Measurements from ENCODE around the gene LY86. TPM values are rescaled to one million over a fixed set of nuclear protein-coding genes. Genes with fewer than 3 reads are reported as not detected.

Gene LY86
- total and polyA plus RNA-seq, 2 donors (not counting 1 experiment from before 2014, with no cell fraction given): 68.7 to 90.2 TPM

- Histone ChIP-seq H2AFZ (ENCODE audit: insufficient read depth, low read depth, low read length, poor library complexity, severe bottlenecking) (no peak overlapping the region), H3K79me2 (ENCODE audit: control insufficient read depth, insufficient read depth, low read length) (peaks cover 84% of the 10 kb centered on the region), H3K9me3 (ENCODE audit: control extremely low read depth in 1 of 3, control insufficient read depth in 2 of 3, insufficient read depth in 1 of 3, low read length in 2 of 3) (no peaks in the 10 kb centered on the region), H3K27me3 (replicated peaks in 1 of 4; ENCODE audit: control extremely low read depth in 1 of 4, control insufficient read depth in 3 of 4, insufficient read depth in 4 of 4, low read length in 3 of 4) (no peaks in the 10 kb centered on the region), H3K4me1 (ENCODE audit: control insufficient read depth in 2 of 2, insufficient read depth in 2 of 2, low read length in 2 of 2) (peaks cover 28 to 38% of the 10 kb centered on the region in 2 donors), H3K36me3 (replicated peaks in 1 of 2; ENCODE audit: control extremely low read depth in 1 of 2, control insufficient read depth in 1 of 2, extremely low read depth in 1 of 2, insufficient read depth in 2 of 2, low read length in 1 of 2) (peaks cover 13 to 26% of the 10 kb centered on the region in 2 experiments), H3K4me2 (replicated peaks; ENCODE audit: low read depth, low read length, poor library complexity, severe bottlenecking) (no peak overlapping the region), H3K9ac (ENCODE audit: low read length) (no peak overlapping the region), H3K27ac (ENCODE audit: low read length in 2 of 2) (no peak overlapping the region), H4K20me1 (ENCODE audit: control insufficient read depth, insufficient read depth, low read length, poor library complexity, severe bottlenecking) (peaks cover 39% of the 10 kb centered on the region), H3K4me3 (ENCODE audit: control extremely low read depth in 1 of 5, extremely low read depth in 1 of 5, insufficient read depth in 1 of 5, low read depth in 2 of 5, low read length in 4 of 5) (no peak overlapping the region)
- 100% methylated on average over 6 of the region's 9 CpGs for WGBS (ENCODE audit: insufficient coverage)
- Mint-ChIP-seq H3K4me1 (peaks cover 78% of the 10 kb centered on the region), H3K4me3 (no peak overlapping the region), H3K9me3 (ENCODE audit: insufficient read depth) (no peaks in the 10 kb centered on the region), H3K27me3 (no peaks in the 10 kb centered on the region), H3K27ac (peak overlapping the region; percentile 10)
- ChIA-PET CTCF (interaction anchor here (1.3 kb wide), 1 partner anchor 9 kb away, joined by 3 read pairs; no protein-coding TSS in a partner anchor), POLR2A (no interaction called here)
- no peak for DNase-seq
- no peak for ATAC-seq (ENCODE audit: low read depth)
- TF ChIP-seq, protein P1, sequence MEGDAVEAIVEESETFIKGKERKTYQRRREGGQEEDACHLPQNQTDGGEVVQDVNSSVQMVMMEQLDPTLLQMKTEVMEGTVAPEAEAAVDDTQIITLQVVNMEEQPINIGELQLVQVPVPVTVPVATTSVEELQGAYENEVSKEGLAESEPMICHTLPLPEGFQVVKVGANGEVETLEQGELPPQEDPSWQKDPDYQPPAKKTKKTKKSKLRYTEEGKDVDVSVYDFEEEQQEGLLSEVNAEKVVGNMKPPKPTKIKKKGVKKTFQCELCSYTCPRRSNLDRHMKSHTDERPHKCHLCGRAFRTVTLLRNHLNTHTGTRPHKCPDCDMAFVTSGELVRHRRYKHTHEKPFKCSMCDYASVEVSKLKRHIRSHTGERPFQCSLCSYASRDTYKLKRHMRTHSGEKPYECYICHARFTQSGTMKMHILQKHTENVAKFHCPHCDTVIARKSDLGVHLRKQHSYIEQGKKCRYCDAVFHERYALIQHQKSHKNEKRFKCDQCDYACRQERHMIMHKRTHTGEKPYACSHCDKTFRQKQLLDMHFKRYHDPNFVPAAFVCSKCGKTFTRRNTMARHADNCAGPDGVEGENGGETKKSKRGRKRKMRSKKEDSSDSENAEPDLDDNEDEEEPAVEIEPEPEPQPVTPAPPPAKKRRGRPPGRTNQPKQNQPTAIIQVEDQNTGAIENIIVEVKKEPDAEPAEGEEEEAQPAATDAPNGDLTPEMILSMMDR (IDR thresholded peaks at IDR 0.05): no peak
- no peak for TF ChIP-seq EZH2 (IDR thresholded peaks at IDR 0.05; ENCODE audit: borderline replicate concordance, insufficient read depth, low read depth, low read length, poor library complexity, severe bottlenecking)
- intact Hi-C loops (cut with micrococcal nuclease): loop anchor here (5.0 kb wide), 1 partner anchor 34 kb away; the partner anchor contains the start of gene LY86
Measured at GRCh38 chr6:6620766-6621425, 32.4 kb downstream of the LY86 start.

DNA sequence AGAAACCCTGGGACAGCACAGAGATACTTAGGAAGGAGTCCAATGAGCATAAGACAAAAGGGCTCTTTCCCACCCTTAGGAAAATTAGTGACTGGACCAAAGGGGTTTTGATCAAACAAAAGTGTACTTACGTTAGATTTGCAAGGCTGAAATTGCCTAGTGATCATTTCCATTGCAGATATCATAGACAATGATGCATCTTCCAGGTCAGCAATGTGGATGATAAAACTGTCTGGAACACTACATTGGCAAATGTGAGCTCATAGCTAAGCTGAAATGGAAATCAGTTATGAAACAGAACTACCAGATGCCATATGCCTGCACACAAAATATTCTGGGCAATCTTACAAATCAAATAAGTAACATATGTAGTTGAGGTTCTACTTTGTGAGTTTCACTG is 34.0 kb downstream of the LY86 start:
- POLR2A ChIA-PET: no interaction called here
- CTCF ChIA-PET: interaction anchor here (0.7 to 1.1 kb wide), 2 partner anchors 38 to 65 kb away, joined by 3 read pairs; no protein-coding TSS in a partner anchor
- H3K4me2 ChIP-seq (replicated peaks; ENCODE audit: low read depth, low read length, poor library complexity, severe bottlenecking): no peak overlapping the region
- no peak overlapping the region for H3K27ac ChIP-seq (ENCODE audit: low read length in 2 of 2)
- Mint-ChIP-seq H3K9me3 (ENCODE audit: insufficient read depth) (no peaks in the 10 kb centered on the region), H3K27ac (no peak overlapping the region), H3K27me3 (no peaks in the 10 kb centered on the region), H3K4me3 (no peak overlapping the region), H3K4me1 (peaks cover 68% of the 10 kb centered on the region)
- intact Hi-C loops (cut with micrococcal nuclease): loop anchor here (5.0 kb wide), 1 partner anchor 35 kb away; the partner anchor contains the start of gene LY86
- H3K4me3 ChIP-seq (ENCODE audit: control extremely low read depth in 1 of 5, extremely low read depth in 1 of 5, insufficient read depth in 1 of 5, low read depth in 2 of 5, low read length in 4 of 5): no peak overlapping the region
- TF ChIP-seq, protein P1 (IDR thresholded peaks at IDR 0.05): no peak
- no peak for TF ChIP-seq EZH2 (IDR thresholded peaks at IDR 0.05; ENCODE audit: borderline replicate concordance, insufficient read depth, low read depth, low read length, poor library complexity, severe bottlenecking)
- no peaks in the 10 kb centered on the region for H3K9me3 ChIP-seq (ENCODE audit: control extremely low read depth in 1 of 3, control insufficient read depth in 2 of 3, insufficient read depth in 1 of 3, low read length in 2 of 3)
- H3K9ac ChIP-seq (ENCODE audit: low read length): no peak overlapping the region
- WGBS (ENCODE audit: insufficient coverage): no CpG with 5 or more reads among the region's 1 CpG
- peaks cover 27 to 39% of the 10 kb centered on the region in 2 experiments for H3K36me3 ChIP-seq (replicated peaks in 1 of 2; ENCODE audit: control extremely low read depth in 1 of 2, control insufficient read depth in 1 of 2, extremely low read depth in 1 of 2, insufficient read depth in 2 of 2, low read length in 1 of 2)
- no peak overlapping the region for H2AFZ ChIP-seq (ENCODE audit: insufficient read depth, low read depth, low read length, poor library complexity, severe bottlenecking)
- peaks cover 78% of the 10 kb centered on the region for H3K79me2 ChIP-seq (ENCODE audit: control insufficient read depth, insufficient read depth, low read length)
- H3K4me1 ChIP-seq (ENCODE audit: control insufficient read depth in 2 of 2, insufficient read depth in 2 of 2, low read length in 2 of 2): peaks cover 17 to 25% of the 10 kb centered on the region in 2 donors
- DNase-seq (no peak), ATAC-seq (ENCODE audit: low read depth) (no peak)
- H4K20me1 ChIP-seq (ENCODE audit: control insufficient read depth, insufficient read depth, low read length, poor library complexity, severe bottlenecking): peaks cover 39% of the 10 kb centered on the region
- no peaks in the 10 kb centered on the region for H3K27me3 ChIP-seq (replicated peaks in 1 of 4; ENCODE audit: control extremely low read depth in 1 of 4, control insufficient read depth in 3 of 4, insufficient read depth in 4 of 4, low read length in 3 of 4)

Measured in B cell (primary cell).